Stimulated activated naive CD4-positive, alpha-beta T cell (primary cell): ENCODE data around the gene CRTC1.
"Not testable (repeated sequence)": the region's sequence is repeated elsewhere in the genome, so short reads cannot be mapped to it uniquely, and the experiment has no call there.

Experiments used
- DNase-seq, 6 experiments: peaks; one replicate each; lab custom pipeline; 2025; lab: John Stamatoyannopoulos, UW

CRTC1 gene

DNA sequence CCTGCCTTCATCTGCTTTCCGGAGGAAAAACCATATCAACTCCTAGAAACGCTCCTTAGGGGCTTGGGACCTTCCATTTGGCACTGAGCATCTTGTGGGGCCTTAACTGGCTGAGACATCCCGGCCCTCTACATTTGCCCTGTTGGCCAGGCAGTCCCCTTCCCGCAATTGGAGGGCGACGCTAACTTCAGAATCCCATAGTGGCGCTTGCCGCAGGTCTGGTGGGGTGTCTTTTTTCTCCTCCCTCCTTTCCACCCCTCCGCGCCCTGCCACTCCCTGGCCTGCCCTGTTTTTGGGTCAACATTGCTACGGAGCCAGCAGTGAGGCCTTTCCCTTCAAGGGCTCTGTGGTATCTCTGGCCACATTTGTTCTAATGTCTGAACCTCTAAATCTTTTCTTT is 13.6 kb upstream of the CRTC1 start:
- no peak for DNase-seq

DNA sequence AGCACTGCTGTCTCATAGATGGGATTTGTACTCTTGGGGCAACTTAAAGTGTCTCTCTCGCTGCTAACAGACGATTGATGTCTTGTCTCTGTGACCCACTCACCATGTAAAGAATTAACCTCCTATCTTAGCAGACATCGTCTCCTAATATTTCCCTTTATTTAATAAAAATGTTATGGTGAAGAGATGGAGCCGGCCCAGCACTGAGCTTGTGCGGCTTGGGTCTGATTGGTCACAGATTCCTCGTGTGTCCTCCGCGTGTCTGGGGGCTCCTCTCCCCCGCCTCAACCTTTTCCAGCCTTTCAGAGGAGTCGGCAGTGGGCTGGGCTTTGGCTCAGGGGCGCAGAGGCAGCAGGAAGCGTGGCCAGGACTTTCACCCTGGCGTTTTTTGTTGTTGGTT is 13.2 kb upstream of the CRTC1 start:
- DNase-seq, result no peak

DNA sequence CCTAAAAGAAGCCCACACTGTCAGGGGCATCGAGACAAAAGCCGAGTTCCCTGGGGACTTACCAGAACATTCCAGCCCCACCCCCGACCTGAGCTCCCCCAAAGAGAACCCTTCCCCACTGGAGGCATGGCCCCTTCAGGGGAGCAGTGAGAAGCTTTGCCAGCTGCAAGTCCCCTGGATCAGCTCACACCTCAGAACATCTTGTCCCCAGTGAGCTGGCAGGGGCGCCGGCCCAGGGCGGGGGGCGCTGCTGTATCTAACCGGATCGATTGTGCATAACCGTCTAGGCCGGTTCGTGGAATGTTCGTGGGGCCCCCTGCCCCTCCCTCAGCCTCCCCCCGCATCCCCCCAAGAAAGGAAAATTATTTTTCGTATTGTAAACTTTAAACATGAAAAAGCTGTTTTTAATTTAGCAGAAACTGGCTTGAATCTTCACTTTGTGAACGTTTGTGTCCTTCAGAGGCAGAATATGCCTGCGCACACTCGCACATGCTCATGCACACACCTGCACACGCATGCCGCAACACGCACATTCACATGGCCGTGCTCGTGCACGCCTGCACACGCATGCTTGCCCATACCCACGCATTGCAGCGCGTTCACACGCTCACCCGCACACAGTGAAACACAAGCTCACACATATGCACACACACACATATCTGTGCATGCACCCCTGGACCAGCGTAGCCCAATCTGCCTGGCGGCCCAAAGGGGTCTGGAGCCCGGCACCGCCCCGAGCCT is 12.0 kb upstream of the CRTC1 start:
- no peak for DNase-seq

DNA sequence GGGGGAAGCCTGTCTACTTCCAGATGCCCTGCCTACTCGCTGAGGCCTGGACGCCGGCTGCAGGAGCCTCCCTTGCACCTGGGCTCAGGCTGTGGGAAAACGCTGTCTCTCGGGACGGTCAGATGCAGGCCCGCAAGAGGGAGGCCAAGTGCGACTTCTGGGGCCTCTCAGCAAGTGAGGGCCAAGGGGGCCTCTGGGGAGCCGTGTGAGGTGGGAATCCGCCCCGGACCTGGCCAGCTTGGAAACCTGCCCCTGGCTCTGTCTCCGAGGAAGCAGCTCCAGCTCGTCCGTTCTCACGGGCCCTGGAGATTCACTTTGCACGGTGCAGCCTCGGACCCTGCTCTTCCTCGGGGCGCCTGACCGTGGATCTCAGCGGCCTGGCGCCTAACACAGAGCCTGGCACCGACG is 11.4 kb upstream of the CRTC1 start:
- no peak for DNase-seq

DNA sequence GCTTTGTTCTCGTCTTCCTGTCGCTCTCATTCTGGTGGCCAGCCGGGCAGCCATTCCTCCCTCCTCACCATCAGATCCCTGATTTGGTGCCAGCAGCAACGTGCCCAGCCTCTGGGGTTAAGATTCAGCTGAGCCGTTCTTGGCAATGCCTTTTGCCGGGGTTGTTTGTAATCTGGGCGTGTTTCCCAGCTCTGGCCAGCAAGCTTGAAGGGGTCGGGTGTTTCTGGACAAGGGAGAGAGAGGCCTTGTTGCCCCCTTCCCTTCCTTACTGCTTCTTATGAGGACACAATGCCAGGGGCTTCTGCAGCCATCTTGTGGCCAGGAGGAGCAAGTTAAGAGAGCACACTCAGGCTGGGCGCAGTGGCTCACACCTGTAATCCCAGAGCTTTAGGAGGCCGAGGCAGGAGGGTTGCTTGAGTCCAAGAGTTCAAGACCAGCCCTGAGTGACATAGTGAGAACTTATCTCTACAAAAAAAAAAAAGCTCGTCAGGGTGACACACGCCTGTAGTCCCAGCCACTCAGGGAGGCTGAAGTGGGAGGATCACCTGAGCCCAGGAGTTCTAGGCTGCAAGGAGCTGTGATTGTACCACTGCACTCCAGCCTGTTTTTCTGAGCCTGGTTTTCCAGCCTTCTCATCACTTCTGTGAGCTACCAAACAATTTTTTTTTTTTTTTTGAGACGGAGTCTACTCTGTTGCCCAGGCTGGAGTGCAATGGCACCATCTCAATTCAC is 10.7 kb upstream of the CRTC1 start:
- no peak for DNase-seq

DNA sequence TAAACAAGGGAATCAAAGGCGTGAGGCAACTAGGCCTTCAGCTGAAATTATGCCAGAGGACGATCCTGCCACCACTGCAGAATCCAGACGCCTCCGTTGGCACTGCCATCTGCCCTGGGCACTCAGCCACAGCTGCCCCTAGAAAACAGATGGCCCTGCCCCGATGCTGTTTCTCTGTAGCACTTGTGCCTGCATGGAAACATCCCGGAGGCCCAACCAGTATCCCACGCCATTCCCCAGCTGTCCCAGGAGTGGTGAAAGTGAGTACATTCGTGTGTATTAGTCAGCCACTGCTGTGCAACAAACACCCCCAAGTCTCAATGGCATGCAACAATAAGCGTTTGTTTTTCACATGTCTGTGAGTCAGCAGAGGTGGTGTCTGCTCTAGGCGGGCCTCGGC is 8.9 kb upstream of the CRTC1 start:
- no peak for DNase-seq

DNA sequence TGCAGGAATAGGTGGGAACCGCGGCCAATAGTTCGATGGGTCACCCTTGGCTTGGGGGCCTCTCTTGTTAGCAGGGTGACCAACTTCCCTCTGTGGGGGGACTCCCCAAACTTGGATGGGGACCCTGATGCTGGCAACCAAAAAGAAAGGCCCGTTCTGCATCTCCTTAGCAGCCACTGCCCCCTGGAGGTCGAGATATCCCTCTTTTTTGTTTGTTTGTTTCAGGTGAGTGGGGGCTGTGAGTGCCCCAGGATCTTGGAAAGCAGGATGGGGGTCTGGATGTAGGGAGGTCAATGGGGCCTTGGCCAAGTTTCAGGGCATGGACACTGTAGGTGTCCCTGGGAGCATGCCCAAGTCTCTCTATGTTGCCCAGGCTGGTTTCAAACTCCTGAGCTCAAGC is 7.7 kb upstream of the CRTC1 start:
- peak in 4 of 6 experiments; percentile 12 to 22 (median 12) for DNase-seq

DNA sequence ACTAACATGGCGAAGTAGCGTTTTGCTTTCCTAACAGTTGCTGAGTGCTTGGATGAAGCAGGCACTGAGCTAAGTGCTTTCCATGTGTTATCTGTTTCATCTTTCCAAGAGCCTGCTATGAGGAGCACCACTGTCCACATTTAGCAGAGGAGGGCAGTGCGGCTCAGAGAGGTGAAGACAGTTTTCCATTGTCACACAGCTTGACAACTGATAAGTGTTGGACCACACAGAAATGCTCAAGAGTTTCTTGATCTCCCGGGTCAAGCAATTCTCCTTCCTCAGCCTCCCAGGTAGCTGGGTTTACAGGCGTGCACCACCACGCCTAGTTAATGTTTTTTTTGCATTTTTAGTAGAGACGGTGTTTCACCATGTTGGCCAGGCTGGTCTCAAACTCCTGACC is 6.8 kb upstream of the CRTC1 start:
- DNase-seq, result no peak

DNA sequence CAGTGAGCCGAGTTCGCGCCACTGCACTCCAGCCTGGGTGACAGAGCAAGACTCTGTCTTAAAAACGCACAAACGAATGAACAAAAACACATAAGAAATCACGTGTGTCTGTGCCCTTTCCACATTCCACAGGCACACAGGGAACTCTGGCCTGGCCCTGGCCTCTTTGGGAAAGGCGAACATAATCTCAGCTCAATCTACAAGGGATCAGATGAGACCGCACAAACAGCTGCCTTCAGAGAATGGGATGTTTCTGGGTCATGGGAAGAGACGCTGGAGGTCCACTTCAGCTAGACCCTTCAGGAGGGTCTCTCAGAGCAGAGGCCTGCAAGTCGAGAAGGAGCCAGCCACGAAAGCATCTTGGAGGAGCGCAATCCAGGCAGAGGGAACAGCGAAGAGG is 6.3 kb upstream of the CRTC1 start:
- no peak for DNase-seq

DNA sequence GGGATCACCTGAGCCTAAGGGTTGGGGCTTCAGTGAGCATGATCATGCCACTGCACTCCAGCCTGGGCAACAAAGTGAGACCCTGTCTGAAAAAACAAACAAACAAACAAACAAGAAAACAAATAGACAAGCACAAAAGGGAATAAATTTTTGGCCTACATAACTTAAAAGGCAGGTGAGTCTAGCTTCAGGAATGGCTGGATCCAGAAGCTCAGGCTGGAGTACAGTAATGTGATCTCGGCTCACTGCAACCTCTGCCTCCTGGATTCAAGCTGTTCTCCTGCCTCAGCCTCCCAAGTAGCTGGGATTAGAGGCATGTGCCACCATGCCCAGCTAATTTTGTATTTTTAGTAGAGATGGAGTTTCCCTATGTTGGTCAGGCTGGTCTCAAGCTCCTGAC is 3.3 kb upstream of the CRTC1 start:
- not testable (repeated sequence) for DNase-seq

DNA sequence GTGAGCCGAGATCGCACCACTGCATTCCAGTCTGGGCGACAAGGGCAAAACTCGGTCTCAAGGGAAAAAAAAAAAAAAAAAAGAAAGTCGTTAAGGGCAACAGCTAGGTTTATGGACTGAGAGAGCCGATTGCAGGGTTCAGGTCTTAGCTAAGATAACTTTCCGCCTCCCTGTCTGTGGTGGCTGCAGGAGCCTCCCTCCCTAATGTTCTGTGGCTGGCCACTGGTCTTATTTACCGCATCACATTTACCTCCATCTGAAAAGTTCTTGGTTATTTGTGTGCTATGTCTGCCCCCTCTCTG is 722 bp upstream of the CRTC1 start:
- no peak for DNase-seq

DNA sequence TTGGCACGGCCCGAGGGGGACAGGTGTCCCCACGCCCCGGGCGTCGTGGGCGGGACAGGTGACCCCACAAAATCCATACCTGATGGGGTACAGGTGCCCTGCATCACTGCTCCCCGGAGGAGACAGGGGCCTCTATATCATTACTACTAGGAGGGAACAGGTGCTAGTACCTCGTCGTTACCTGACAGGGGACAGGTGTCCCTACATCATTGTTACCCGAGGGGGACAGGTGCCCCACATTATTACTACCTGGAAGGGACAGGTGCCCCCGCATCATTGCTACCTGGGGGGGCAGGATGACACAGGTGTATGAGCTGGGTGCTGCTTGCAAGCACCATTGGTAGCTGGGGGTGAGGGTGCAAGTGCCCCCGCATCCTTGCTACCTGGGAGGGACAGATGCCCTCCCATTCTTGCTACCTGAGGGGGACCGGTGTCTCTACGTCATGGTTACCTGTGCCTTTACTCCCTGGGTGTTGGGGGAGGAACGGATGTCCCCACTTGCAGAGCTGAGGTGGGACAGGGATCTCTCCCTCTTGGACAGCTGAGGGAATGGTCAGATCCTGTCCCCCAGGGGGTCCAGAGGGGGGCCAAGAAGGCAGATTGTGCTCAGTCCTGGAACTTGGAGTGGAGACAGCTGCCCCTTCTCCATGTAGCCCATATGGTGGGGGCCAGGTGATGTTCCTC is 620 bp downstream of the CRTC1 start:
- DNase-seq, result peak in 1 of 6 experiments; percentile 56

DNA sequence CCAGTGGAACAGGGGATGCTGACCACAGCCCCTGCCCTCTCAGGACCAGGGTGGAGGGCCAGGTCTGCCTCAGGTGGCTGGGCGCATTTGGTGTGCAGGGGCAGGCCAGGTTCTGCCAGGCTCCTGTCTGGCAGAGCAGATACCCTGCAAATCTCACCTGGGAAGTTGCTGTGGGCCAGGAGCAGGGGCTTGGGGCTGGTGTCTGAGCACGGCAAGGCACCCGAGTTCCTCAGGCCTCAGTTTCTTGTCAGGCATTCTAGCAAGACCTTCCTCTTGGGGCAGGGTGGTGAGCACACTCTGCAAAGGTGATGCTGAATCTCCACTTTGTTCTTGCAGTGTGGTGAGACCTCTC is 1.1 kb downstream of the CRTC1 start:
- DNase-seq, result no peak

DNA sequence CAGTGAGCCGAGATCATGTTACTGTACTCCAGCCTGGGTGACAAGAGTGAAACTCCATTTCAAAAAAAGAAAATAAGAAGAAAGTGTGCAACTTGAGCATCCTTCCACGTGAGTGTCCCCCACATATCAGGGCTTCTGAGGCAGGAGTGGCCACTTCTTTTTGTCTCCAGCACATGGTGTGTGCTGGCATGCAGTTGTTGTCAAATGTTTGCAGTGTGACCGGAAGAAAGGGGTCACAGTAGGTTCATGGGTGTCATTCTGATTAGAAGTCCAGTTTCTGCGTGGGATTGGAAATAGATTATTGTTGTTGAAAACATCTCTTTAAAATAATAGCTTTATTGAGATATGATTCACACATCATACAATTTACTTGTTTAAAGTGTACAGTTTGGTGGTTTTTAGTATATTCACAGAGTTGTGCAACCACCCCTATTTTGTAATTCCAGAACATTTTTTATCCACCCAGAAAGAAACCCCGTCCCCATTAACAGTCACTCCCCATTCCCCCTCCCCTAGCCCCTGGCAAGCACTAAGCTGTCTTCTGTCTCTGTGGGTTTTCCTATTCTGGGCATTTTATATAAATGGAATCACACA is 2.2 kb downstream of the CRTC1 start:
- no peak for DNase-seq

DNA sequence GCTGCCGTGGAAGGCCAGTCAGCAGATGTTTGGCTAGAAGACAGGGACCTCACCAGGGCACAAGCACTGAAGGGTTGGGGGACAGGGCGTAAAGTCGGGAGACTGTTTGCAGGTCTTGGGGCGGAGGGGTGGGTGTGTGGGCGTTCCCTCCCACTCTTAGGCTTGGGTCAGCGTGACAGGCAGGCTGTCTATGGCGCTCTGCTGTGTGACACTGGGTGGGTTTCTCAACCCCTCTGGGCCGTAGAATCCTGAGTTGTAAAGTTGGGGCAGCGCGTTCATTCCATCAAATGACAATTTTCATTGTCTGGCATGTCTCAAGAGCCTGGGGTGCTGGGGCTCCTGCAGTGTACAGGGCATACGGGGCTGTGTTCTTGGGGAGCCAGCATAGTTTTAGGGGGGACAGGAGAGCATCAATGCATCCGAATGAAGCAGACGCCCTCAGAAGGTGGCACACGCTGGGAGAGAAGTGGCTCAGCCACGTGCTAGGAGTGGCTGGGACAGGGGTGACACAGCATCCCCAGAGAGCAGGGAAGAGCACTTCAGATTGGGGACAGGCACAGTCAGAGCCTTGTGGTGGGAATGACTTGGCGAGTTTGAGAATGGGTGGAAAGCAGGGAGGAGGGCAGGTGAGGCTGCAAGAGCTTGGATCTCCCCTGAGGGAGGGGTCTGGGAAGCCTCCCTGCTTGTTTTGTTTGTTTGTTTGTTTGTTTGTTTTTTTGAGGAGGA is 4.4 kb downstream of the CRTC1 start:
- no peak for DNase-seq

DNA sequence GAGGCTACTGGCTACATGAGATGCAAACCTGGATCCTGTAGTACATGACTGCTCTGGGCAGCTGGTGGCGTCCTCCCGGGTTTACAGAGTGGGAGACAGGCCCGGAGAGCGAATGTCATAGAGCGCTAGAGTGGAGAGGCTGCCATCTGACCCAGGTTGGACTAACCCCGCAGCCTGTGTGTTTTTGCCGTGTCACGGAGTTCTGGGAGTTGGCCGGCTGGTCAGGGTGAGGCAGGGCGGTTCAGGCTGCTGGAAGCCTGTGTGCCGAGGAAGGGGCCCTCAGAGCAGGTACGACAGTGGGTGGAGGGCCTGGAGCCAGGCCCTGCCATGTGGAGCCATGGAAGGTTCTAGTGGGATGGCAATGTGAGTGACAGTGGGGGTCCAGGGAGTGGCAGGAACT is 12.5 kb downstream of the CRTC1 start:
- no peak for DNase-seq

DNA sequence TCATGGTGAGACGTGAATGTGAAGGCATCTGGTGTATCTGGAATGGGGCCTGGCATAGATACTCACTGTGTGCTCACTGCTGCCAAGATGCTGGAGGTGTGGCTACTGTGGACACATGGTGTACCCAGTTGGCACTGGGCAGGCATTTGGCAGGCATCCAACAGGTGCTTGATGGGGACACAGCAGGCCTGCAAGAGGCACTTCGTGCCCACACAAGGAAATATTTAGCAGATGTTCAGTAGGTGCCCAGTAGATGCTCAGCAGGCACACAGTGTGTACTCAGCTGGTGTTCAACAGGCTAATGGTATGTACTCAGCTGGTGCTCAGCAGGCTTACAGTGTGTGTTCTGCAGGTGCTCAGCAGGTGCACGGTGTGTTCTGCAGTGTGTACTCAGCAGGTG is 14.2 kb downstream of the CRTC1 start:
- DNase-seq, result no peak

DNA sequence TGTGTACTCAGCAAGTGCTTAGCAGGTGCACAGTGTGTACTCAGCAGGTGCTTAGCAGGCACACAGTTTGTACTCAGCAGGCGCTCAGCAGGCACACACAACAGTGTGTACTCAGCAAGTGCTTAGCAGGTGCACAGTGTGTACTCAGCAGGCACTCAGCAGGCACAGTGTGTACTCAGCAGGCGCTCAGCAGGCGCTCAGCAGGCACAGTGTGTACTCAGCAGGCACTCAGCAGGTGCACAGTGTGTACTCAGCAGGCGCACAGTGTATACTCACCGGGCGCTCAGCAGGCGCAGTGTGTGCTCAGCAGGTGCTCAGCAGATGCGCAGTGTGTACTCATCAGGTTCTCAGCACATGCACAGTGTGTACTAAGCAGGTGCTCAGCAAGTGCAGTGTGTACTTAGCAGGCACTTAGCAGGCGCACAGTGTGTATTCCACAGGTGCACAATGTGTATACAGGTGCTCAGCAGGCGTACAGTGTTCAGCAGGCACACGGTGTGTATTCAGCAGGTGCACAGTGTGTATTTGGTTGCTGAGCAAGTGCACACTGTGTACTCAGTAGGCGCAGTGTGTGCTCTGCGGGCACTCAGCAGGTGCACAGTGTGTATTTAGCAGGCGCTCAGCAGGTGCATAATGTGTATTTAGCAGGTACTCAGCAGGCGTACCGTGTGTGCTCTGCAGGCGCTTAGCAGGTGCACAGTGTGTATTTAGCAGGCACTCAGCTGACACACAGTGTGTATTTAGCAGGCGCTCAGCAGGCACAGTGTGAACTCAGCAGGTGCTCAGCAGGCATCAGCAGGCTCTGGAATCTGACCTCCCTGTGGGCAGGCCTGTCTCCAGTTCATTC is 15.1 kb downstream of the CRTC1 start:
- no peak for DNase-seq

DNA sequence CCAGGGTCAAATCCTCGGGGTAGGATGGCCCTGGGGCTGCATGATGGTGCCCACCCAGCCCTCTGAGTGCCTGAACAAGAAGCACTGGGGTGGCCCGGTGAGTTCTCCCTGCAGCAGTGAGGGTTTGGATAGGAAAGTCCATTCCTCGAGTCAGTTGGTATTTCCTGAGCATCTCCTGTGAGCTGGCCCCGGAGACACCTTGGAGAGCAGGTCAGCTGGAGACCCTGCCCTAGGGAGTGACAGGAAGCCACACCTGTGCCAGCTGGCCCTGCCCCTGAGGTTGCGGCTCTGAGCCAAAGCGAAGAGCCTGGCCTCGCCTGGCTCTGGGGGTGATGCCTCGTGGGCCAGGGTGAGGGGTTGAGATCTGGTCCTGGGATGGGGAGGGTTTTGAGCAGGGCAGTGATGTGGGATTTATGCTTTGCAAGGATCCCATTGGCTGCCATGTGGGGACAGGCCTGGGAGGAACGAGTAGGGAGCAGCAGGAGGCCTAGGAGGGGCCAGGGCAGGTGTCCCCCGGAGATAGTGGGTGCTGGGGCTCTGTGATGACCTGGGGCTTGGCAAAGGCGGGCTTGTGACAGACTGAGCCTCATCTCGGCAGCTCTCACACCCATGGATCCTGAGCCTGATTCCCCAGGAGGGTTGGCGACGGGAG is 16.0 kb downstream of the CRTC1 start:
- no peak for DNase-seq

DNA sequence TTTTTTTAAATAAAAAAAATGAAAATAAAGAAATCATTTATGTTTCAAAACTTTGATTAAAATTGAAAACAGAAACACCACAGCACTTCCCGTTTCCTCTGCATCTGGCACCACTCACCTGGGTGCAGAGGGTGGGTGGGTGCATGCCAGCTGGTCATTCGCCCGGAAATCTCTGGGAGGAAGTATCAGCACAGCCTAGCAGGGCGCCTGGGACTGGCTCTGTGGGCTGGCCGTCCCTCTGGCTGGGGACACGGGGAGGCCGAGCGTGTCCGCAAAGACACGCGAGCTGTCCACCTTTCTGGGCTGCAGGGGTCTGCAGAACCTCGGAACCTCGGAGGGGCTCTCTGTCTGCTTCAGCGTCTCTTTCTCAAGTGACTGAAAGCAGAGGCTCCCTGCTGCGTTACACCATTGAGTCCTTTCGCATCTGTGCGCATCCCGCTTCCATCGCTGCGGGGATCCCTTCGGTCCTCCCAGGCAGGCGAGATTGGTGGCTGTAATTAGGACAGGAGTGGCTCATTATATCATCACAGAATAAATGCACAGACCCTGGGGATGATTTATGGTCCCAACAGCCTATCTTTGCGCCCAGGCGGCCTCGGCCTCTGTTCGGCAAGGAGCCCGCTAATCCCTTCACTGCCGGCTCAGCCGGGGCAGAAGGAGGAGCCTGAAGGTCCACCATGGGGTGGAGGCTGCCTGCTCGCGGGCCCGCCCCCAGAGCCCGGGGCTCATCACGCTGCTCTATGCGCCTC is 17.2 kb downstream of the CRTC1 start:
- DNase-seq, result peak; percentile 32 to 85 (median 66)
